GM21390 (cell line): ENCODE data around the gene PREB.
A peak's percentile ranks its signal among the peaks of the same experiment; 100 is the strongest.
"Not testable (repeated sequence)": the region's sequence is repeated elsewhere in the genome, so short reads cannot be mapped to it uniquely, and the experiment has no call there.

Experiments
- ATAC-seq: cut with Tn5 transposase; IDR thresholded peaks from one replicate; pipeline ENCODE4 v1.9.1; 2021; ENCODE audit not compliant: unreplicated experiment

The PREB gene, protein sequence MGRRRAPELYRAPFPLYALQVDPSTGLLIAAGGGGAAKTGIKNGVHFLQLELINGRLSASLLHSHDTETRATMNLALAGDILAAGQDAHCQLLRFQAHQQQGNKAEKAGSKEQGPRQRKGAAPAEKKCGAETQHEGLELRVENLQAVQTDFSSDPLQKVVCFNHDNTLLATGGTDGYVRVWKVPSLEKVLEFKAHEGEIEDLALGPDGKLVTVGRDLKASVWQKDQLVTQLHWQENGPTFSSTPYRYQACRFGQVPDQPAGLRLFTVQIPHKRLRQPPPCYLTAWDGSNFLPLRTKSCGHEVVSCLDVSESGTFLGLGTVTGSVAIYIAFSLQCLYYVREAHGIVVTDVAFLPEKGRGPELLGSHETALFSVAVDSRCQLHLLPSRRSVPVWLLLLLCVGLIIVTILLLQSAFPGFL

DNA sequence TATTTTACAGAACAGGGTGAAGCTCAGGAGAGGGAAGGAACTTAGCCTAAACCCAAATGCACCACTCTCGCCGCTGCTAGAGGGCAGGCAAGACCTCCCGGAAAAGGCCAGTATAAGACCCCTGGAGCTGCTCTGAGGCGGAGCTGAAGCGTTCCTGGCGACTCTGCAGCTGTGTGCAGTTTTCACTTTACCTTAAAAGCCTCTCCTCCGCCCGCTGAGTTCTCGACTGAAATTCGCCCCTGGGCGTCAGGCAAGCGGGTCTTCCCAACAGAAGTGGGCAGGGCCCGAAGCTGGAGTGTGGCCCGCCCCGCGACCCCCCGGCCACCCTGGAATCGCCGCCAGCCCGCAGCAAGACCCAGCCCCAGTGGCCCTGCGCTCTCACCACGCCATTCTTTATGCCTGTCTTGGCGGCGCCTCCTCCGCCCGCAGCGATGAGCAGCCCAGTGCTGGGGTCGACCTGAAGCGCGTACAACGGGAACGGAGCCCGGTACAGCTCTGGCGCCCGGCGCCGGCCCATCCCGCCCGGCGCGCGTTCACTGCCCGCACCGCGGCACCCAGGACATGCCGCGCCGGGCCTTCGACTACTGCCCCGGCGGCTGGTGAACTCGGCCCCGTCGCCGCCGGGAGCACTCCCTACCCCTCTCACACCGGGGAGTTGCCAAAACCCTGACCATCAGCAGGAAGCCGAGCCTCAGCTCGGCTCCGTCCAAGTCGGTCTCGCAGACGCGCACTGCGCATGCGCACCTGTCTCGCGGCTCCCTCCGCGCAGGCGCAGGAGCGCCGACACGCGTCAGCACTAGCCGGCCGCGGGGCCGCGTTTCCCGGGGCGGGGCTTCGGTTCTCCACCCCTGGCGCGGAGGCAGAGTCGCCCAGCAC lies at the start of gene PREB:
Gene PREB, minus strand, starts transcription at position 732 of the 876 bp plus-strand sequence. Its CDS starts 215 bp downstream, at position 517.
- peak; percentile 89 for ATAC-seq

DNA sequence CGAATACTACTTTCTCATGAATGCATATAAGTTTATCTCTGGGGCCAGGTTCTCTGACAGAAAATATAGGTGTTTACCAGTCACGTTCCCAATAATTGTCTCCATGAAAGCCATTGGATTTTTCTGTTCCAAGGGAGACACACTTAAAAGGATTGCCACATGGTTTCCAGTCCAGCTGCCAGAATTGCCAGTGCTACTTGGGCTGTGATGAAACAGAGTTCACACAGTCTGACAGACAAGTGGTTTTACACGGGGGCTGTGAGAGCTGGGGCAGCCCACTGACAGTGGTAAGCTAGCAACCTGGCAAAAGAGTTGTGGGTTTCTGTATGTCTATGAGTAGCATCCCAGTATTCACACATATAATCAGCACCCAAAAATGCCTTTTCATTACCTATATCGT lies 49.7 kb upstream of the PREB start:
- ATAC-seq = no peak

DNA sequence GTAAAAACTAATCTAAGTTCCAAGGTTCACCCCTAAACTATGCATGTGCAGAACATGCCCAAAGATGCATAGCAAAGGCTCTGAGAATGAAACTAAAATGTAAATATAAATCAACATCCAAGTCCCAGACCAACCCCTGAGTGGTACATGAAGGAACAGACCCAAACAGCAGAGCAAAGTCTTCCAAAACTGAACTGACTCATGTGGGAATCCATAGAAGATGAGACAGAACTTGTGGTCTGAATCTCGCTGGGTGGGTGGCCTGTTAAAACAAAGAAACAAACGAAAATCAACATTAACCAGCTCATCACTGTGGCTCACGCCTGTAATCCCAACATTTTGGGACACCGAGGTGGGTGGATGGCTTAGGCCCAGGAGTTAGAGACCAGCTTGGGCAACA lies 47.9 kb upstream of the PREB start:
- ATAC-seq = no peak

DNA sequence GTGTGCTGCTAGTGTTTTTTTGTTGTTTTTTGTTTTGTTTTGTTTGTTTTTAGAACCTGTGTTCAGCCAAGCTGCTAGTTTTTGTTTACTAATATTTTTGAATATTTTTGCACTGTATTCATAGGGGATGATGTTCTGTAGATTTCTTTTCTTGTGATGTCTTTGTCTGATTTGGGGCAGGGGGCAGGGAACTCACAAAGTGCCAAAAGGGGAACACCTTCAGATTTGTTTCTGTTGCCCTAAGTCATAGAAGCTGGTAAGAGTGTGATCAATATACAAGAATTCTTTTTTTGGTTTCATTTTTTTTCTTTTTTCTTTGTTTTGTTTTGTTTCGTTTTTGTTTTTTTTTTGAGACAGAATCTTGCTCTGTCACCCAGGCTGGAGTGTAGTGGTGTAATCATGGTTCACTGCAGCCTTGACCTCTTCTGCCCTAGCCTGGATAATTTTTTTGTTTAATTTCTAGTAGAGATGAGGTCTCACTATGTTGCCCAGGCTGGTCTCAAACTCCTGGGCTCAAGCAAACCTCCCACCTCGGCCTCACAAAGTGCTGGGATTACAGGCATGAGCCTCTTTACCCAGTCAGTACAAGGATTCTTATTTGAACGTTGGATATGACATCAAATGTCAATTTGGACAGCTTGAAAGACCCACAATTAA lies 45.0 kb upstream of the PREB start:
- ATAC-seq = no peak

DNA sequence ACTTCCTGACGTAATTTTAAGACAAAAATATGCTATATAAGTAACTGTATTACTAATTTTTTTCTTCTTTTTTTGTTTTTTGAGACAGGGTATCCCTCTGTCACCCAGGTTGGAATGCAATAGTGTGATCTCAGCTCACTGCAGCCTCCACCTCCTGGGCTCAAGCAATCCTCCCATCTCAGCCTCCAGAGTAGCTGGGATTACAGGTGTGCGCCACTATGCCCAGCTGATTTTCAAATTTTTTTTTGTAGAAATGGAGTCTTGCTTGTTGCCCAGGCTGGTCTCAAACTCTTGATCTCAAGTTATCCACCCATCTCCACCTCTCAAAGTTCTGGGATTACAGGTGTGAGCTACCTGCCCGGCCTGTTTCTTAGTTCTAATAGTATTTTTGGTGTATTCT lies 44.0 kb upstream of the PREB start:
- no peak for ATAC-seq

DNA sequence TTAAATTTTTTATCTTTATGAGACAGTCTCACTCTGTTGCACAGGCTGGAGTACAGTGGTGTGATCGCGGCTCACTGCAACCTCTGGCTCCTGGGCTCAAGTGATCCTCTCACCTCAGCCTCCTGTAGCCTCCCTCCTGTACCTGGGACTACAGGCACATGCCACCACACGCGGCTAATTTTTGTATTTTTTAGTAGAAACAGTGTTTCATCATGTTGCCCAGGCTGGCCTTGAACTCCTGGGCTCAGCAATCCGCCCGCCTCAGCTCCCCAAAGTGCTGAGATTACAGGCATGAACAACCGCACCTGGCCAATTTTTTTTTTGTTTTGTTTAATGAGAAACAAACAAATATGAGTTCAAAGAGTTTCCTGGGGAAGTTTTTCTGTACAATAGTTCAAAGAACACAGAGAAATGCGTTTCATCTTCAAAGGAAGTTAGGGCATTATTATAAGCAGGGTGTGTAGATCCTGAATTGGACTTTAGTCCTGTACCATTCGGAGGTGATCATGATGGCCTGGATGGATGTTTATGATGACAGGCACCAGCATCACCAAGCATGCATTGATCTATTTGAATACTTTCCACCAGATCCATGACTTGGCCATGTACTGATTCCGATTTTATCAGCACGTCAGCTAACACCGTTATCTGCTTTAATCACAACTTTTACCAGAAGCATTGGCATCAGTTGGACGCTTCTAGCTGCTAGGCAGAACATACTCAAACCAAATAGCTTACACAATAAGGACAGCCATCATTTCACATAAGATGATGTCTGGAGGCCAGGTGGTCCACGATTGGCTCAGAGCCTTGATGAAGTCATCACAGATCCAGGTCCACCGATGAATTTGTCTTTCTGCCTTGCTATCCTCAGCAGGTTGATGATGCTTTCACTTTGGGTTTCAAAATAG lies 43.3 kb upstream of the PREB start:
- no peak for ATAC-seq

DNA sequence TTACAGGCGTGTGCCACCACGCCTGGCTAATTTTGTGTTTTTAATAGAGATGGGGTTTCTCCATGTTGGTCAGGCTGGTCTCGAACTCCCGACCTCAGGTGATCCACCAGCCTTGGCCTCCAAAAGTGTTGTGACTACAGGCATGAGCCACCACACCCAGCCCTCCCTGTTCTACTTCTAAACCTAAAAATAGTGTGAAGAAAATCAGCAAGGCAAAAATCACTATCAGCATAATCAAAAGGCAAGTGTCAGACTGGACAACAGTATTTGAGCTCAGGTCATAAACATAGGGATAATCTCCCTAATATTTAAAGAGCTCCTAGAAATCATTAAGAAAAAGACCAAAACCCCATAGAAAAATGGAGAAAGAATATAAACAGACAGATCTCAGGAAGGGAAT lies 41.3 kb upstream of the PREB start:
- not testable (repeated sequence) for ATAC-seq

DNA sequence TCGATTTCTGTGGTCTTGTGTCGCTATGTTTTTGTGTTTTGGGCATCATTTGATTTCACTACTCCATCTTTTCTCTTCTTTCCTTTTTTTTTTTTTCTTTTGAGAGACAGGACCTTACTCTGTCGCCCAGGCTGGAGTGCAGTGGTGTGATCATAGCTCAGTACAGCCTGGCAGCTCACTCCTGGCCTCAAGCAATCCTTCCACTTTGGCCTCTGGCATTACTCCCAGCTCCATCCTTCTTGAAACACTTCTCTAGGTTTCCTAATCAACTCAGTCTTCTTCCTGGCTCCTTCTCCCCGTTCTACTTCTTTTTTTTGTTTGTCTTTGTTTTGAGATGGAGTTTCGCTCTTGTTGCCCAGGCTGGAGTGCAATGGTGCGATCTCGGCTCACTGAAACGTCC lies 40.9 kb upstream of the PREB start:
- ATAC-seq = no peak

DNA sequence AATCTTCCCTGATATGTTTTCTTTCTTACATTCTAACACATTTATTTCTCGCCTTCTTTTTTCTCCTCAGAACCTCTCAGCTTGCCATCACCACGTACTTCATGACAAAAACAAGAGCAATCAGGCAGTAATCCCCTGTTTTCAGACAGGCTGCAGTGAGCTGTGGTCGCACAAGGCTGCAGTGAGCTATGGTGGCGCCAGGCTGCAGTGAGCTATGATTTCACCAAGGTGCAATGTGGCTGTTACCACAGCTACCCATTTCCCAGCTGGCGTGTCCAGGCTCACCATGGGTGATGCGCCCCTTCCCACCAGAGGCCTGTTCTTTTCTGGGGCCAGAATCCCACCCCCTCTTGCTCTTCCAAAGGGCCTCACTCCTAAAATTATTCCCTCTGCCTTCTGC lies 40.2 kb upstream of the PREB start:
- ATAC-seq = no peak

DNA sequence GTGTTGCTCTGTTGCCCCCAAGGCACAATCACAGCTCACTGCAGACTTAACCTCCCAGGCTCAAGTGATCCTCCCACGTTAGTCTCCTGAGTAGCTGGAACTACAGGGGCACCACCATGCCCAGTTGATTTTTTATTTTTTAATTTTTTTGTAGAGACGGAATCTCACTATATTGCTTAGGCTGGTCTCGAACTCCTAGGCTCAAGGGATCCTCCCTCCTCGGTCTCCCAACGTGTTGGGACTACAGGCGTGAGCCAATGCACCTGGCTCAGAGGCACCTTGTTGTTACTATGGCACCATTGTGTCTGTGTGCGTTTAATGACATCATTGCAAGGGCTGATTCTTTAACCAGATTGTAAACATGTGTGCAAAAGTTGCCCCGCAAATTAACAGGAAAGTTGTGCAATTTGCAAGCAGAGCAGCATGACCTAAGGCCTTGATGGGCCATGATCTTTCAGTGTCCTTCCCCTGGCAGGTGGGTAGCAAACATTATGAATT lies 37.0 kb upstream of the PREB start:
- no peak for ATAC-seq

DNA sequence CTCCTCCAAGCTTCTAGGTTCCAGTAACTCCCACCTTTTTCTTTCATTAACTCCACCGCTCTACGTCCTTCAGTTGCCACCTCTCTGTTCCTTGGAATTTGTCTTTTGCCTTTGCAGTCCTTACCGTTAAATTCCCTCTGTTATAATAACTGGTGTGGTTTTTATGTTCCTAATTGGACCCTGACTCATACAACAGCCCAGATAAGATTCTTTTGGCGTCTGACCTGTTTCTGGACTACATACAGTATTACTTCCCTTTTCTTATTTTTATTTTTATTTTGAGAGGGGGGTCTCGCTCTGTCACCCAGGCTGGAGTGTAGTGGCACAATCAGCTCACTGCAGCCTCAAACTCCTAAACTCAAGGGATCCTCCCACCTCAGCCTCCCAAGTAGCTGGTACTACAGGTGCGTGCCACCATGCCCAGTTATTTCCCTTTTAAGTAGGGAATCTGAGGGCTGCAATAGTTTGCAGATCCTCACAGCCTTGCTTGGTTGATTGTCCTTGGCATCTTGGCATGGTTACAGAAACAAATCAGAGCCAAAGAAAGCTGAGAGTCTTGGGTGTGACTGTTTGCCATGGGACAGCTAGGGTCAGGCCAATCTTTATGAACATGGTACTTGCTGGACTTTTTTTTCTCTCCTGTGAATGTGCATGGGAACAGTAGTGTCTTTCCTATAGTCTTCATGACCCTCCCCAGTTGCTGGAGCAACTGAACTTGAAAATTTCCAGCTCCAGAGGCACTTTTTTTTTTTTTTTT lies 36.3 kb upstream of the PREB start:
- ATAC-seq = no peak

DNA sequence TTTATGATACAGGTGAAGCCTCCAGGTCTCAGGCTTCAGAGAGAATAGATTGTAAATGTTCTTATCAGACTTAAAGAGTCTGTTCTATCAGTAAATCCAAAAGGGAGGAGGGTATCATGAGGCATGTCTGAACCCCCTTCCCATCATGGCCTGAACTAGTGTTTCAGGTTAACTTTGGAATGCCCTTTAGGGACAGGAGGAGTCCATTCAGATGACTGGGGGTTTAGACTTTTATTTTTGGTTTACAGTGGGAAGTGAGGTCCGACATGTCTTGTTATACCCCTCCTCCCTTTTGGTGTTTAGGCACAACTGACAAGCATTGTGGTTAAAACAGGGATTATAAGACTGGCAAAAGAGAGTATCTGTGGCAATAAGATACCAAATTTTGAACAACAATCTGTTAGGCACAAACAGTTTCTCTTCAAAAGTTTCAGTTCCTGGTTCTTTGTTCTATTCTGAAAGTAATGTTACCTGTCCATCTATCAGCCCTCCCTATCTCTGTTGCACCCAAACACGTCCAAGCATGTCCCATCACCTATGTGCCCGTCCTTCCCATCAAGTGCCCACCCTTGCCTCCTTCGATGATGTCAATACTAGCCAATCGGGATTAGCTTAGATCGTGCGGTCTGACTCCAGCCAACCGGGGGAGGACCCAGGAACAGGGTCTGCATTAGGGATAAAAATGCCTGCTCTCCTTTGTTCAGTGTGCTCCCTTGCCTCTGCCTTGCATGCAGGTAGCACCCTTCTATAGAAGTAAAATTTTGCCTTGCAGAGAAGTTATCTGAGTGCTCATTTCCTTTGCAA lies 30.7 kb upstream of the PREB start:
- ATAC-seq = peak; percentile 66

DNA sequence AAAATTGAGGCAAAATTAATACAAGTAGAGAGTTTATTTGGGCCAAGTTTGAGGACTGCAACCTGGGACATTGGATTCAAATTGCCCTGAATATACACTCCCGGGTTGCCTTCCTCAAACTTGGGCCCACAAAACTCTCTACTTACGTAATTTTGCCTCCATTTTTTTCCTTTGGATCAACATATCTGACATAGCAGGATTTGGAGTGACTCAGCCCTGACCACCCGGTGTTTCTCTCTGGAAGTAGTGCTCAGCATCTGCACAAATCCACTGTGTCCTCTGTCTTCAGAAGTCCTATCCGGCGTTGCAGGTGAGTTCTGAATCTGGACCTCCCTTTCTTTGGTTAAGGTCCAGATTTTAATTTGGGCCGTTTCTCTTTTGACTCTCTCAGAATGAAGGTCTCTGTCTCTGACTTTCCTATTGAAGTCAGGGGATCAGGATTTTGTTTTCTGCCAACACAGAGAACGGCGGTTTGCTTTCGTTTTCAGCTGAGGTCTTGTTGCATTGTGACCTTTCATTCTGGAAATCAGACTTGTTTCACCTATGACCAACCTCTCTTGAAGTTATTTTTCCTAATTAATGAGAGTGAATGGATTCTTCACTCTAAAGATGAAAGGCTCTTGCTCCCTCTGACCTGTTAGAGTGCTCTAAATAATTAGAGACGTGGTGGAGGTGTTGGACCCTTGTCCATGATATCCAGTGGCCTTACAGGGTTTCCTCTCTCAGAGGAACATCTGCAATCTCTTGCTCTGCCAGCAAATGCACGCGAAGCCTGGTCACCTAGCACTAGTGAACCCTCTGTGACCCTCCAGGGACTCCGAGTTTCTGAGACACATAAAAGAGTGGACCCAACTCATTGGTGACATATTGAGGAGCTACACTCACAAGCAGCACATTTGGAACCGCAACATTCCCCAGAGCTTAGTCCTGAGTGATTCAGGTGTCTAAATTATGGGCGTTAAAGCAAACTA lies 28.0 kb upstream of the PREB start:
- ATAC-seq = no peak

DNA sequence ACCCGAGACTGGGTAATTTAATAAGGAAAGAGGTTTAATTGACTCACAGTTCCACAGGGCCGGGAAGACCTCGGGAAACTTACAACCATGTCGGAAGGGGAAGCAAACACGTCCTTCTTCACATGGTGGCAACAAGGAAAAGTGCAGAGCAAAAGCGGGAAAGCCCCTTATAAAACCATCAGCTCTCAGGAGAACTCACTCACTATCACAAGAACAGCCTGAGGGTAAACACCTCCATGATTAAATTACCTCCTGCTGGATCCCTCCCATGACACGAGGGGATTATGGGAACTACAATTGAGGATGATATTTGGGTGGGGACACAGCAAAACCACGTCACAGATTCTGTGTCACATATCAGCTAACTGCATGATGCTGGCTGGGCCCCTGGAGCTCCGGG lies 25.8 kb upstream of the PREB start:
- ATAC-seq = no peak

DNA sequence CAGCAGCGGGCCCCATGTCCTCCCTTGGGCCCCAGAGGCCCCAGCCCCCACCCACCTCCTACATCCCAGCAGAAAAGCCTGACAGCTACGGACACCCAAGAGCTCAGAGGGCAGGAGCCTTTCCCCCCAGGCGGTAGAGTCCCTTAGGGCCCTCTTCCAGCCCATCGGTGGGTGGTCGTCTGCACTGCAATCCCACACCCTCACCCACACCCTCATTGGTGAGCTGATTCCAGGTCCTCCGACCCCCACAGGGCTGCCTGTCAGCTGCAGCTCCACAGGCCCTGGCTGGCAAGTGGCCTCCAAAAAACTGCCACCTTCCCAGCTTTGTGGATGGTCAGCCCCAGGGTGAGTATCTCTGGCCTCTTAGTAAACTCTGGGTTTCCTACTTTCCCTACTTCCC lies 24.8 kb upstream of the PREB start:
- ATAC-seq = no peak

DNA sequence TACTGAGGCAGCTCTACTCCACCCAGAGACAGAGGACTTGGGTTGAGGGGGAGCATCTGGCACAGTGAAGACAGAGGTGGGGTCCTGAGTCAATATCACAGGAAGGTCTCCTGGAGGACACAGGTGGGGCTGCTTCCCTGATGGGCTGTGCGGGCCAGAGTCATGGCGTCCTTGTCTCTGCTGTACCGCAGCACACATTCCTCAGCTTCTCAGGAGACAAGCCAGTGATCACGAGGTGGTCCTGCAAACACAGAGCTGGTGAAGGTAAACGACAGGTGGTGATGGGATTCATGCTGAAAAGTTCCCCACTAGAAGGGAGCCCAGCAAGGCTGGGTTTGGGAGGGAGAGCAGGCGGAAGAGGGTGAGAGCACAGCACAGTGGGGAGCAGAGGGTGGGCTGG lies 24.0 kb upstream of the PREB start:
- ATAC-seq = no peak

DNA sequence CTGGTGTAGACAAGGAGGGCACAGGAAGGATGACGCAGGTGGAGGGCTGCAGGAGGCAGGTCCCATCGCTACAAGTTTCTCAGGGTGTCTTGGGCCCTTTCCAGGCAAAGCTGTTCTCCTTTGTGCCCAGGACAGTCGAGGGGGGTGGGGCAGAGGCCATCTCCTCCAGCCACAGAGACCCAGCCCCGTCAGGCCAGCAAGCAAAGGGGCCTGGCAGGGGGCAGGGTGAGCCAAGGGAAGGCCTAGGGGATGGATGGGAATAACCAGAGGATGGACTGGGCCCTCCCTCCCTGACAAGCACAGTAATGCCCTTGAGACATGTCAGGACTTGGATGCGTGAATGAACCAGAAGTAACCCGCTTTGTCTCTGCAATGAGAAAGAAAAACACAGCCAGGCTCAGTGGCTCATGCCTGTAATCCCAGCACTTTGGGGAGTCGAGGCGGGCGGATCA lies 20.7 kb upstream of the PREB start:
- no peak for ATAC-seq

DNA sequence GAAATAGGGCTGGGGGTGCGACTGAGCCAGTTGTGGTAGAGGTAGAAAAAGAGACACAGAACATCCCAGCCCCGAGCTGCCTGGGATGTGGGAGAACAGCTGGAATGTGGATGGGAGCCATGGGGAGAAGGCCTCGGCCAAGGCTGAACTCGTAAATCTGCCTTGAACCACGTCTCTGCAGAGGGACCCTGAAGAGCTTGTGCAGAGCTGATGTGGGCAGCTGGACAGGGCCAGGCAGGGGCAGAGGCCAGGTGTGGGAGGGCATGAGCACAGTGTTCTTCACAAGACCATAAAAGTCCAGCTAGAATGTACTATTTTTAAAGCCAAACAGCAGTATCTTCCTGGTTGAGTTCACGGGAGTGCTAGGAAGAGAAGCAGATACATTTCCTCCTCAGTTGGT lies 20.1 kb upstream of the PREB start:
- no peak for ATAC-seq
